K562 (cell line): ENCODE measurements around the gene ADD3. TPM values are rescaled to one million over a fixed set of nuclear protein-coding genes. Genes with fewer than 3 reads are reported as not detected.

Source experiments
- ATAC-seq: fragments of 200-7000 bp; cut with Tn5 transposase; 3 replicates; pipeline ENCODE4 v1.9.1; 2020; ENCODE audit warnings: moderate library complexity
- BruUV-seq: library from RNA; stranded (reverse); fragments of 400-500 nt; replicated peaks from 2 replicates; lab custom pipeline; 2021; lab: Mats Ljungman, UMichigan
- CTCF ChIA-PET: fragments of 300-600 bp; formaldehyde crosslinking; extraction: SDS; loops from one replicate; lab custom pipeline; 2021; ENCODE audit warnings: low intra/inter-chr PET ratio; lab: Yijun Ruan, JAX
- POLR2A ChIA-PET: fragments of 300-600, 350-650 bp; sonication (Branson Sonifier 250); formaldehyde crosslinking; extraction: SDS; loops from one replicate; lab custom pipeline; 2021; ENCODE audit warnings: antibody characterized with exemption, inconsistent platforms; lab: Yijun Ruan, JAX
- DNase-seq, 4 experiments: peaks; one replicate each; pipeline versions ENCODE4 v3.0.0 to v3.0.0-alpha.2; 2011 to 2018; ENCODE audit warnings: low spot score in 3 of 4, mixed read lengths in 3 of 4; ENCODE audit errors: extremely low read depth in 1 of 4
- FAIRE-seq: peaks from 2 replicates; lab custom pipeline; 2011; peaks lifted over from hg19 to GRCh38; lab: Jason Lieb, UNC
- H2AFZ ChIP-seq: 2 replicates; pipeline ENCODE4 v1.6.0; 2011; ENCODE audit warnings: low read depth, low read length, control low read depth, inconsistent platforms
- H3K27ac ChIP-seq: fragments of 200-600 bp; 3 replicates; pipeline ENCODE4 v1.8.0; 2011; ENCODE audit warnings: low read depth, mild to moderate bottlenecking, control low read depth, inconsistent platforms, low read length, moderate library complexity, mixed read lengths; ENCODE audit errors: extremely low read depth
- H3K27me3 ChIP-seq, 2 experiments: fragments of 300-600 bp in 1 of 2; 2 replicates in 1 of 2; 3 replicates in 1 of 2; pipeline versions ENCODE4 v1.6.0 to v1.8.0; 2011; ENCODE audit warnings: inconsistent platforms in 2 of 2, low read length in 2 of 2, mild to moderate bottlenecking in 1 of 2, mixed read lengths in 1 of 2, moderate library complexity in 1 of 2; ENCODE audit not compliant: control insufficient read depth in 2 of 2, insufficient read depth in 2 of 2
- H3K36me3 ChIP-seq: fragments of 300-600 bp; 3 replicates; pipeline ENCODE4 v1.8.0; 2011; ENCODE audit warnings: mild to moderate bottlenecking, low read length, inconsistent platforms; ENCODE audit not compliant: control insufficient read depth, insufficient read depth
- H3K4me1 ChIP-seq, 2 experiments: fragments of 200-600 bp in 1 of 2; replicated peaks in 1 of 2; 2 replicates in 1 of 2; 3 replicates in 1 of 2; pipeline versions ENCODE4 v1.5.1 to v1.8.0; 2011; ENCODE audit warnings: inconsistent platforms in 2 of 2, low read length in 2 of 2, mild to moderate bottlenecking in 1 of 2, mixed read lengths in 1 of 2, moderate library complexity in 1 of 2; ENCODE audit not compliant: control insufficient read depth in 2 of 2, insufficient read depth in 2 of 2
- H3K4me2 ChIP-seq: 2 replicates; pipeline ENCODE4 v1.6.1; 2011; ENCODE audit warnings: low read length, control low read depth, inconsistent platforms, mixed read lengths; ENCODE audit not compliant: insufficient read depth
- H3K4me3 ChIP-seq: fragments of 200-600 bp; sonication (generic), shearing (Covaris generic); 2 replicates; pipeline ENCODE4 v1.5.1; 2016; ENCODE audit warnings: control low read depth, inconsistent platforms
- H3K79me2 ChIP-seq: fragments of 200-600 bp; 3 replicates; pipeline ENCODE4 v1.8.0; 2011; ENCODE audit warnings: low read length, inconsistent platforms; ENCODE audit not compliant: control insufficient read depth, insufficient read depth
- H3K9ac ChIP-seq, 2 experiments: 2 replicates each; pipeline versions ENCODE4 v1.6.0 to v1.6.1; 2011; ENCODE audit warnings: low read depth in 2 of 2, low read length in 2 of 2, control low read depth in 1 of 2, inconsistent platforms in 1 of 2, mild to moderate bottlenecking in 1 of 2, mixed read lengths in 1 of 2; ENCODE audit not compliant: insufficient read depth in 1 of 2
- H3K9me1 ChIP-seq: one replicate; pipeline ENCODE4 v1.6.0; 2011; ENCODE audit warnings: inconsistent platforms, mild to moderate bottlenecking, low read length, moderate library complexity; ENCODE audit not compliant: control insufficient read depth, insufficient read depth
- H3K9me3 ChIP-seq: replicated peaks from 2 replicates; pipeline ENCODE4 v1.5.1; 2011; ENCODE audit warnings: low read depth, low read length, inconsistent platforms; ENCODE audit not compliant: control insufficient read depth, insufficient read depth
- H4K20me1 ChIP-seq: replicated peaks from 2 replicates; pipeline ENCODE4 v1.6.1; 2011; ENCODE audit warnings: low read length, inconsistent platforms, mixed read lengths; ENCODE audit not compliant: control insufficient read depth, insufficient read depth
- ARHGAP35 ChIP-seq: fragments of 450-650 bp; IDR thresholded peaks from 2 replicates; pipeline ENCODE4 v1.6.1; 2018; ENCODE audit not compliant: partially characterized antibody
- C11orf30 ChIP-seq: fragments of 450-650 bp; IDR thresholded peaks from 2 replicates; pipeline ENCODE4 v1.6.1; 2016; ENCODE audit warnings: low read depth, mild to moderate bottlenecking
- CREB3 ChIP-seq: fragments of 450-650 bp; conservative IDR thresholded peaks from 2 replicates; pipeline ENCODE4 v1.6.1; 2016; ENCODE audit warnings: missing genetic modification characterization, low read depth, mild to moderate bottlenecking, missing compliant biosample characterization, moderate library complexity
- CTBP1 ChIP-seq: fragments of 450-650 bp; IDR thresholded peaks from 2 replicates; pipeline ENCODE4 v1.6.1; 2016; ENCODE audit warnings: borderline replicate concordance
- ELF1 ChIP-seq: fragments of 200-800 bp; sonication (Bioruptor generic); IDR thresholded peaks from 2 replicates; pipeline ENCODE4 v1.6.1; 2016; ENCODE audit warnings: missing genetic modification characterization, missing compliant biosample characterization
- EP400 ChIP-seq: fragments of 450-650 bp; IDR thresholded peaks from 2 replicates; pipeline ENCODE4 v1.6.1; 2017; ENCODE audit warnings: antibody characterized with exemption, mild to moderate bottlenecking, moderate library complexity
- FOXK2 ChIP-seq, 2 experiments: fragments of 450-650 bp; IDR thresholded peaks in 1 of 2; conservative IDR thresholded peaks in 1 of 2; 2 replicates each; pipeline ENCODE4 v1.6.1; 2016; ENCODE audit warnings: low read depth in 2 of 2, mild to moderate bottlenecking in 1 of 2
- HDAC1 ChIP-seq, 2 experiments: fragments of 450-650 bp; IDR thresholded peaks; 2 replicates each; pipeline ENCODE4 v1.6.1; 2016 to 2017; ENCODE audit warnings: inconsistent platforms in 1 of 2, mild to moderate bottlenecking in 1 of 2, moderate library complexity in 1 of 2
- HMBOX1 ChIP-seq: sonication (generic); IDR thresholded peaks from 2 replicates; pipeline ENCODE4 v1.6.1; 2016
- KDM4B ChIP-seq, 2 experiments: fragments of 450-650 bp in 1 of 2; sonication (generic) in 1 of 2; IDR thresholded peaks; 2 replicates each; pipeline ENCODE4 v1.6.1; 2016 to 2017; ENCODE audit warnings: borderline replicate concordance in 2 of 2, antibody characterized with exemption in 1 of 2, low read depth in 1 of 2, mild to moderate bottlenecking in 1 of 2
- NCOR1 ChIP-seq: fragments of 450-650 bp; IDR thresholded peaks from 2 replicates; pipeline ENCODE4 v1.6.1; 2016; ENCODE audit warnings: mild to moderate bottlenecking, moderate library complexity
- NFXL1 ChIP-seq: fragments of 450-650 bp; formaldehyde crosslinking; IDR thresholded peaks from 2 replicates; pipeline ENCODE4 v1.4.0; 2021; ENCODE audit warnings: mild to moderate bottlenecking
- RBM39 ChIP-seq: fragments of 200-400 bp; formaldehyde crosslinking; optimal IDR thresholded peaks from 2 replicates; pipeline ENCODE3; 2018; ENCODE audit warnings: low read depth, low read length
- ZNF146 ChIP-seq: IDR thresholded peaks from one replicate; pipeline ENCODE4 v1.6.1; 2018; ENCODE audit warnings: missing compliant biosample characterization; ENCODE audit not compliant: unreplicated experiment
- ZNF316 ChIP-seq: fragments of 450-650 bp; IDR thresholded peaks from 2 replicates; pipeline ENCODE4 v1.6.1; 2016
- ZNF717 ChIP-seq: fragments of 250-450 bp; sonication (Bioruptor Pico); IDR thresholded peaks from 2 replicates; pipeline ENCODE4 v1.5.0; 2021
- ZNF780A ChIP-seq: fragments of 250-450 bp; sonication (Bioruptor Pico); IDR thresholded peaks from 2 replicates; pipeline ENCODE4 v1.5.0; 2021; ENCODE audit warnings: mild to moderate bottlenecking
- WGBS: fragments of 100-300 bp; shearing (Covaris generic); methylation state at CpG from one replicate; pipeline ENCODE4 v1.1.6; 2016; ENCODE audit warnings: low coverage, mixed read lengths; ENCODE audit not compliant: insufficient coverage; ENCODE audit errors: missing lambda C conversion rate; 5-methylcytosine and 5-hydroxymethylcytosine counted together
- in situ Hi-C: fragments of 300-500 bp; cut with MboI; formaldehyde crosslinking; loops from 4 replicates; pipeline ENCODE4 v1.15.0; 2018; ENCODE audit warnings: inconsistent platforms, mixed read lengths
- intact Hi-C: fragments of 100-400 bp; cut with micrococcal nuclease; formaldehyde crosslinking; loops from 2 replicates; pipeline ENCODE4 v1.14.2; 2022
- polyA plus RNA-seq, 8 experiments: library from polyadenylated mRNA; depleted of rRNA in 4 of 8; stranded (reverse) in 5 of 8; unstranded in 3 of 8; fragments of >200 nt; fragmentation: Nextera tagmentation in 2 of 8; fragmentation: Illumina TruSeq in 1 of 8; extraction: Ambion mirVana in 2 of 8; extraction: Trizol in 1 of 8; gene quantifications; 2 replicates each; pipeline versions ENCODE4 v1.2.1 to v1.2.3, GENCODE V29; 2011 to 2014; ENCODE audit warnings: inconsistent platforms in 1 of 8, missing spikeins in 1 of 8
- total RNA-seq, 7 experiments: library from RNA; depleted of rRNA in 6 of 7; stranded (reverse); fragments of >200 nt in 6 of 7; fragmentation: Illumina TruSeq in 2 of 7; extraction: Trizol in 2 of 7; gene quantifications; 2 replicates each; pipeline versions ENCODE4 v1.2.1 to v1.2.3, GENCODE V29; 2011 to 2021; ENCODE audit warnings: low replicate concordance in 1 of 7

ADD3 gene
- total and polyA plus RNA-seq, 9 of the 15 experiments (the other 6 are each of a cell fraction or from before 2014, with no cell fraction given): 13.2 to 125 (median 31.7) TPM

GRCh38 chr10:110010486-110011378 lies 2.9 kb downstream of the ADD3 start:
- CTCF ChIA-PET: no interaction called here
- in situ Hi-C loops (no loop called here), intact Hi-C loops (loop anchor here (10.0 kb wide), 1 partner anchor 56 kb away; no protein-coding TSS in a partner anchor)
- H3K4me2 ChIP-seq: peak overlapping the region; percentile 86
- H2AFZ ChIP-seq: no peak overlapping the region
- 0 out of 2 replicates have a peak overlapping the region, but pooled peaks have one; percentile 92 for H3K4me3 ChIP-seq
- no peaks in the 10 kb centered on the region for H3K9me3 ChIP-seq
- DNase-seq (no peak), ATAC-seq (no peak), FAIRE-seq (no peak)
- WGBS: 44% methylated on average over 2 of the region's 2 CpGs
- H3K4me1 ChIP-seq: peaks cover 18 to 34% of the 10 kb centered on the region in 2 experiments
- no peaks in the 10 kb centered on the region for H3K27me3 ChIP-seq
- no TSS peak for BruUV-seq
- H3K27ac ChIP-seq: no peak overlapping the region
- no peak for TF ChIP-seq EP400
- peak; percentile 63; the same call in 1 of the 2 replicates for TF ChIP-seq ZNF316
- peak; percentile 68; the same call in 1 of the 2 replicates for TF ChIP-seq HMBOX1
- TF ChIP-seq CREB3 (tag): no peak
- no peak for TF ChIP-seq HDAC1 (IDR thresholded peaks at IDR 0.05)
- TF ChIP-seq ARHGAP35: no peak
- TF ChIP-seq CTBP1: no peak
- no peak for TF ChIP-seq ZNF146 (CRISPR knock-in tag)
- TF ChIP-seq ZNF717 (CRISPR knock-in tag): no peak
- TF ChIP-seq NCOR1: no peak
- TF ChIP-seq FOXK2 (conservative IDR thresholded peaks at IDR 0.05 in 1 of 2, IDR thresholded peaks at IDR 0.05 in 1 of 2; ENCODE audit: low read depth in 2 of 2): no peak
- no peak for TF ChIP-seq RBM39
- no peak for TF ChIP-seq ZNF780A (CRISPR knock-in tag)
- TF ChIP-seq C11orf30: peak; percentile 26; the same call in 1 of the 2 replicates
- TF ChIP-seq NFXL1 (CRISPR knock-in tag): no peak
- no peak for TF ChIP-seq KDM4B (IDR thresholded peaks at IDR 0.05; ENCODE audit: borderline replicate concordance in 2 of 2, low read depth in 1 of 2)
- no peak for TF ChIP-seq ELF1
- H4K20me1 ChIP-seq: 0 out of 2 replicates have a peak, but pooled peaks cover 5% of the 10 kb centered on the region
- H3K36me3 ChIP-seq: no peaks in the 10 kb centered on the region; the same call in 2 of the 3 replicates
- peaks cover 78% of the 10 kb centered on the region for H3K79me2 ChIP-seq
- peak overlapping the region in 1 of 2 experiments; percentile 68; a peak in 1 of 4 replicates for H3K9ac ChIP-seq
- POLR2A ChIA-PET: interaction anchor here (1.3 kb wide), 1 partner anchor 23 kb away, joined by 5 read pairs; no protein-coding TSS in a partner anchor
- H3K9me1 ChIP-seq: no peaks in the 10 kb centered on the region
